HG02678 (cell line): Measurements from ENCODE around the gene EHD3.

ENCODE experiments used
- ATAC-seq: cut with Tn5 transposase; IDR thresholded peaks from one replicate; pipeline ENCODE4 v1.9.1; 2021; ENCODE audit warnings: mild to moderate bottlenecking, moderate library complexity; ENCODE audit not compliant: unreplicated experiment

EHD3 gene

GRCh38 chr2:31234683-31235503, 941 bp downstream of the EHD3 start:
- no peak for ATAC-seq

GRCh38 chr2:31235504-31235902, 1.6 kb downstream of the EHD3 start:
- ATAC-seq: no peak

GRCh38 chr2:31236433-31237205, 2.7 kb downstream of the EHD3 start:
- ATAC-seq: no peak

GRCh38 chr2:31237348-31238017, 3.5 kb downstream of the EHD3 start:
- no peak for ATAC-seq

GRCh38 chr2:31238126-31238905, 4.4 kb downstream of the EHD3 start:
- ATAC-seq: no peak

- no peak for ATAC-seq
Observed at GRCh38 chr2:31238906-31239592, 5.1 kb downstream of the EHD3 start.

- ATAC-seq: no peak
Observed at GRCh38 chr2:31239593-31240177, 5.7 kb downstream of the EHD3 start.

GRCh38 chr2:31240381-31241365, 6.7 kb downstream of the EHD3 start:
- ATAC-seq: no peak

- no peak for ATAC-seq
Observed at GRCh38 chr2:31241625-31242270, 7.8 kb downstream of the EHD3 start.

GRCh38 chr2:31243053-31243452, 9.1 kb downstream of the EHD3 start:
- ATAC-seq: no peak

- ATAC-seq: no peak
Observed at GRCh38 chr2:31244101-31244500, 10.1 kb downstream of the EHD3 start.

GRCh38 chr2:31246184-31246852, 12.4 kb downstream of the EHD3 start:
- no peak for ATAC-seq

- ATAC-seq: no peak
Observed at GRCh38 chr2:31247711-31248110, 13.8 kb downstream of the EHD3 start.

GRCh38 chr2:31248139-31248538, 14.2 kb downstream of the EHD3 start:
- ATAC-seq: no peak

- ATAC-seq: no peak
Observed at GRCh38 chr2:31249009-31249690, 15.2 kb downstream of the EHD3 start.

GRCh38 chr2:31251018-31251417, 17.1 kb downstream of the EHD3 start:
- ATAC-seq: no peak

- no peak for ATAC-seq
Observed at GRCh38 chr2:31251851-31252250, 17.9 kb downstream of the EHD3 start.
